Stimulated activated CD4-positive, alpha-beta T cell treated with anti-CD3 and anti-CD28 coated beads, Interleukin-15, amount 100 ng/mL, for 1 hour (primary cell): ENCODE data around the gene PALMD.

ENCODE experiments used
- DNase-seq, 2 donors: peaks; one replicate each; pipeline ENCODE4 v3.0.0-alpha.2; 2020; ENCODE audit warnings: low read depth in 1 of 2, low spot score in 1 of 2

Gene PALMD

DNA sequence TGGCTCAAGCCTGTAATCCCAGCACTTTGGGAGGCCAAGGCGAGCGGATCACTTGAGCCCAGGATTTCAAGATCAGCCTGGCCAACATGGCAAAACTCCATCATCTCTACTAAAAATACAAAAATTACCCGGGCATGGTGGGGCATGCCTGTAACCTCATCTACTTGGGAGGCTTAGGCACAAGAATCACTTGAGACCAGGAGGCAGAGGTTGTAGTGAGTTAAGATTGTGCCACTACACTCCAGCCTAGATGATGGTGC is 12.0 kb downstream of the PALMD start:
- DNase-seq = no peak

DNA sequence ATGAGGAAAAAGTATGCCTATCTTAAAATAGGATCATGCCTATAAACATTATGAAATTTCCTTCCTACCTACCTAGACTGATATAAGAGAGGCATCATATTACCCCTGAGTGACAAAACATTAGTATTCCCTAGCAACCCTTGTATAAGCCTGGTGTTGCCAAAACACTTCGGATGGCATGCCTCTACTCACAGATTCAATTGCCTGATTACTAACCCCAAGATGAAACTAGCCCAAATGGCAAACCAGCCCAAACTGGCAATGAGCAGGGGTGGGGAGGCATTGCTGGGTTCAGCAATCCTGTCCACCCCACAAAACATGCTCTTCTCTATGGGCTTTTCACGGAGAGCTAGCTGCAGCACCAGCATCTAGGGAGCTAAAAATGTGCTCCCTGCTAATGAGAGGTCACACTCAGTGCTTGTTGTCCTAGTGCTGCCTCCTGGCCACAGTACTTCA is 13.9 kb downstream of the PALMD start:
- DNase-seq = no peak

DNA sequence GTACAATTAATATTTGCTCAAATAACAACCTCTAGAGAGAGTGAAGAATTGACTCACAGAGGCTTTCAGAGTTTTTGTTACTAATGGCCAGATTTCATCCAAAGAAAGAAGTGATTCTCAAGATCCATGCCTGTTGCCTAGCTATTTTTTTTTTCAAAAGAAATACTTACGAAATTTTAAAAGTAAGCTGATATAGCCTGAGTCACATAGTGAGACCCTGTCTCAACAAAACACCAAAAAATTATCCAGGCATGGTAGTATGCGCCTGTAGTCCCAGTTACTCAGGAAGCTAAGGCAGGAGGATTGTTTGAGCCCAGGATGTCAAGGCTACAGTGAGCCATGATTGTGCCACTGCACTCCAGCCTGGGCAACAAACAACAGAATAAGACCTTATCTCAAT is 14.6 kb downstream of the PALMD start:
- DNase-seq = no peak

DNA sequence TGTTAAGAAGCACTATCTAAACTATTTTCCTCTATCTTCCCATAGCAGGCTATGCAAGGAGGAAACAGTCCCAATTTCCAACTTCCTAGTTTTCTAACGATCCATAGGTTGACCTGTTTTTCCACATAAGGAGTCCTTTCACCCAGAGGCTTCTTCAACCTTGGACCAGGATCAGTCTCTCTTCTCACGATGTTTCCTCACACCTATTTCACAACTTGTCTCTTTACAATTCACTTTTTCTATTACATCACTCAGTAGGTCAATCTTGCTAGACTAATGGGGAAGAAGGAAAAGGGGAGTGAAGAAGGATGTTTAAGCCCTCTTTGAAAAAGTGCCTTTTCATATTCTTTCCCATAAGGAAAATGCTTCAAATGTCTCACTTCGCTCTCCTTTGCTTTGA is 15.9 kb downstream of the PALMD start:
- no peak for DNase-seq

DNA sequence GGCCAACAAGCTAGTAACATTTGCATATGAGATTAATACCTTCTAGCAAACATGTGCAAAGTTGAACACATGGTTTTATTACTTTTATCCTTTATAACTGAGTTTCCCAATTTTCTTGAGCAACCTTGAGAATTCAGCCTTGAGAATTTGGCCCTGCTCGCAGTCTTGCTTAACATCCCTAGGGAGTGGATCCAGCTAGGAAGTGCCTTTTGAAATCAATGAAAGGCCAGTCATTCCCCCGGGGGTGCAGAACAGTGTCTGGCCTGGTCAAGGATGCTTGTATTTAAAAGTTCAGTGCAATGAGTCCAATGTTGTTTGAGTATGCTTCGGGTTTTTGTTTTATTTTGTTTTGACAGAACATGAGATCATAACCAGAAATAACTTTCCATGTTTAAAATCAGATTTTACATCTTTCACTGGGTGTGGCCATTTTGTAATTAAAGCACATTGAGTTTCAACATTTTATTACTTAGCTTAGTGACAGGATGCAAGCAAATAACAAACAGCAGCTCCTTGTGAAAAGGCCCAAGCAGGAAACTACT is 16.7 kb downstream of the PALMD start:
- no peak for DNase-seq

DNA sequence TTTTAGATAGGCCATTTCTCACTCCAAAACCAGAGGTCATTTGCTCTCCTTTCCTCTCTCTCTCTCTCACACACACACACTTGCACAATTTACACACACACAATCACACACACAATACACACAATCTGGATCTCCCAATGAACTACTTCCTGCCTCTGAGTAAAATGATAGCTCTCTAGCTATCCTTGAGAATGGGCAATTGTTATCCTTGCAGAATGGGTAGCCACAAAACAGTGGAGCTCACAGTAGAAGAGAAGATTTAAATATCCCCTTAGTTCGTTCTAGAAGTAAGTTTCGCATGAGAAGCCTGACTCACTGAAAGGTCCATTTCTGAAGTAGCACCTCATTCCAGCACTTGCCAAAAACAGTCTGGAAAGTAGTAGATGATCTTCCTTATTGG is 17.6 kb downstream of the PALMD start:
- DNase-seq = no peak

DNA sequence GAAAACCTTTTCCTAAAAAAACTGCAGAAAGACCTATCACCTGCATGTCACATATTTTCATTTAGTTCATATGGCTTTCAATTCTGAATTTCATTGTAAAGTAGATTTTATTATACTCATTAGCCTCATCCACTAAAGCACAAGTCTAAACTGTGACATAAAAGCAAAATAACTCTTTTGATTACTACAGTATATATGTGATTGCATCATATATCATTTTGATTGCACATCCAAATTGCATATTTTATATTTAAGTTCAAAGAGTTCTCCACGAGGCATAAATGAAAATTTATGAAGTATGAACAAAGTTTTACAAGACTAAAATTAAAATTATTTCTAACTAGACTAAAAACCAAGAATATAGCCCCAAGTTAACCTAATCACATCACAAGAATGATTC is 19.3 kb downstream of the PALMD start:
- no peak for DNase-seq

DNA sequence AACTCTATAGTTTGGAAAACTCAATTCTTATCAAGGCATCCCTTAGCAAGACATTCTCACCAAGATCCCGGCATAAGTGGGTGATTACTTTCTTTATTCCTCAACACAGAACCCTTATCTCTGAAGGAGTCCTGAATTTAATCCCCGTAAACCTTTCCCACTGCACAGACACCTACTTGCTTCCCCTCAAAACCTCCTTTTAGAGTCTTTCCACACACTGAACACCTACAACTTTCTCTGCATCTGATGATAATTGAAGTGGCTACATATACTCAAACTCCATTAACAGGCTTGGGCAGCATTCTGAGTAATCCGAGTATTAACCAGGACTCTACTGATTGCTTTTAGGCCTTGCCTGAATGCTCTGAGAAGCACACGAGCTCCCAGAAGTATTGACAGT is 23.5 kb downstream of the PALMD start:
- no peak for DNase-seq

DNA sequence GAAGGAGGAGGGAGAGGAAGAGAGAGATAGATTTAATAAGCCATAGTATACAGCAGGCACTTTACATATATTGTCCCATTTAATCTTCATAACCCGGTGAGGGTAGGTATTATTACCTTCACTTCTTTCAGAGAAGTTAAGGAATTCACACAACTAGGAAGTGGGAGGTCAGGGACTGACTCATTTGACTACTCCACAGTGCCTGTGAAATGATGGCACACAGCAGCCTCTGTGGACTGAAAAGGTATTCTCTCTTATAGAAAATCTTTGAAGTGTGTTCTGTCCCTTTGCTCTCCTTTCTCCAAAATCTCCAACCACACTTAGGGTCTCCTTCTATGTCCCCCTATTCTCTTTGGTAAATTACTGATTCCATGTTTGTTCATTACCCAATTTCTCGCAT is 23.9 kb downstream of the PALMD start:
- DNase-seq = no peak

DNA sequence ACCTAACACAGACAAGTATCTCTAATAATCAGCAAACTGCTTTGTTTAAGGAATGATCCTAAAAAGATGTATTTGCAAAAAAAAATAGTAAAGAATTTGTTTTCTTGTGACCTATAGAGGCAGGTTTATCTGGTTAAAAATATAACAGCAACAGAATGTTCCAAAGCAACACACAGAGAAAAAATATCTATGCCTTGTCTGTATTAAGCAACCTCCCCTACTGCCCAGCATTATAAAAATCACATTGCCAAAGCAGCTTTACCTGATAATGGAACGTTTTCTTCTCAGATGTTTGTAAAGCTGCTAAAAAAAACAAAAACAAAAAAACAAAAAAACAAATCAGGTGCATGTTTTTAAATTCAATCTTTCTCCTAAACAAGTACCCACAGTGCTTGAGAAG is 24.7 kb downstream of the PALMD start:
- DNase-seq = no peak

DNA sequence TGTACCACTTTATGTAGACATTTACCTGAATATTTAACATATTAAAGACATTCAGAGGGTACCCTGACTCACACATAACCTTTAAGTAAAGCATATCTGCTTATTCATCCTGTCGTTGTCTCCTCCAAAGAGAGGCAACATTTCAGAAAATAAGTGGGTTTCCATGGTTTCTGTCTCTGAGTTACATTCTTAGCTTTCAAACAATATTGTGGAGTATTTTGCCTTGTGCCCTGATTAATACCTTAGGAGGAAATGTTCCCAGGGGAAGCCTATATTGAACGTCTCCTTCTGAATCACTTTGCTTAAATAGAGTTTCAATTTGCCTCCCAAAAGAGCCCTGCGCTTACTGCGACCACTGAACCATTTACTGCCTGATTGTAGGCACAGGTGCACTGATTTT is 26.1 kb downstream of the PALMD start:
- no peak for DNase-seq

DNA sequence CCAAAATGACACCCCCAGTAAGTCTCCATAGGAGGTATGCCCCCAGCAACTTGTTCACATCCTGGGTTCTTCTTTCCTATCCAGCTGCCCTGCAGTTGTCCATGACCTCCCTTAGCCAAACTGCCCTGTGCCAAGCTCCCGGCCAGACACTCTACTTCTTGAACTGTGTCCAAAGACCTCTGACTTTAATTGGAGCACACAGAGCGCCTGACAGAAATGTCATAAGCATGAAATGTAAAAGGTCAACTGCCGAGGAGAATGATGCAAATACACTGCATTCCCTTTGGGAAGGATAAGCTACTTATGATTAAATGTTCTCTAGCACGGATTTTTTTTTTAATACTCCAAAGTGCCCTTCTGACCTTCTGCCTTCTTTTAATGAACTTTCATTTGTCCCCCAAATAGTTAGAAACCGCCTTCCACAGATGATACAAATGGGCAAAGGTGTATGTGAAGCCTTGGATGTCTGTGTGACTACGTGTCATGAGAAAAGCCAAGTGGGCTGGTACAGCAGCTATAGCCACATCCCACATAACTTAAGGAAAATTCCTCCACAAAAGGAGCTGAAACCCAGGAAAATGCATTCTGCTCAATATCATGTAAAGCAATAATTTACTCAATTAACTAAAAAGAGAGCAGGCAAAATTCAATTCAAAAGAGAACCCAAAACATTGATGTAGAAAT is 26.8 kb downstream of the PALMD start:
- no peak for DNase-seq

DNA sequence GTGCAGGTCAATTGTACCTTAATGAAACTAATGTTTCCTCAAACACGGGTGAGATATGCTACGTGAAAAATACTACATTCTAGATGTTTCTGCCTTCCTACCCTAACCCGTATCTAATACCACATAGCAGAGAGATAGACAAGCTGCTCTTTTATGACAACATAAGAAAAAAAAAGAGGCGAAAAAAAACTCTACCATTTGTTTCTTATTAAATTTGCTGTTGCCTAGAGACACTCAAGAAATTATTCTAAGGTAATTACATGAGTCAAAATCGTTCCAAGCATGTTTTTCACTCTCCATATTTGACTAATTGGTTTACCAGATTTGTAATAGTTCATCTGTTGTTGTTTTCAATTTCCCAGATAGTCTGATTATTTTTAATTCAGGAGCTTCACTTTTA is 27.4 kb downstream of the PALMD start:
- DNase-seq = no peak

DNA sequence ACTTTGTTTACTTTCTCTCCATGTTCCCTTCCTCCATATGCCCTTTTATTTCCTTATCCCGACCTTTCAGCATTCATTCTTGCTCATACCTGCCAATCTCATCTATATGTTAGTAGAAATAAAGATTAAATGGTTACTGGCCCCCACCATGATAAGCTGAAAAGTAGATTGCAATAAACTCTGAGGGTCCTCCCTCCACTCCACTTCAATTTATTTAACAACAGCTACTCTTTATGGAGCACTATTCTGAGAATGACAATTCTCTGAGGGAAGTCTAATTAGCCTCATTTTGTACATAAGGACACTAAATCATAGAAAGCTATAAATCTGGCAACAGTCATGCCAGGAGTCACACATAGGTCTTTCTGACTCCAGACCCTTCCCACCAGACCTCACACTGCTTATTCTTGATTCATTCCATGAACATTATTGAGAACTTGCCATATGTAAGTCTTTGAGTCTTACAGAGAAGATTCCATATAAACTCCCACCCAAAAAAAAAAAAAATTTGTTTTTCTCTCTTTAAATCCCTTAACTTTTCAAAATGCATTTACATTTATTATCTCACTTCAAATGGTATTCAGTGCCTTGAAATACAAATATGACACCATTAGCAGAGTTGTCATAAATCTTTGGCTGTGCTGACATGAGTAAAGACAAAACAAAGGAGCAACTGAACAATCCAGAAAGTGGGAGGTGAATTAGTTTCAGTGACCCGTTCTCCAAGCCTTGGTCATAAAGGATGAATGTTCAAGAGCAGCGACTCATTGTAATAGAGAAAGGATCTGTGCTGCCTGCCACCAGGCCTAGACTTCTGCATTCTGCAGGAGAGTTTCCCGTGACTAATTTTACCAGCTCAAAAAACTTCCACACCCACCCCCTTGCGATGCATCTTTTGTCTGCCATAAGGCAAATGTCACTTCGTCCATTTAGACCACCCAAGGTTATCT is 28.5 kb downstream of the PALMD start:
- no peak for DNase-seq

DNA sequence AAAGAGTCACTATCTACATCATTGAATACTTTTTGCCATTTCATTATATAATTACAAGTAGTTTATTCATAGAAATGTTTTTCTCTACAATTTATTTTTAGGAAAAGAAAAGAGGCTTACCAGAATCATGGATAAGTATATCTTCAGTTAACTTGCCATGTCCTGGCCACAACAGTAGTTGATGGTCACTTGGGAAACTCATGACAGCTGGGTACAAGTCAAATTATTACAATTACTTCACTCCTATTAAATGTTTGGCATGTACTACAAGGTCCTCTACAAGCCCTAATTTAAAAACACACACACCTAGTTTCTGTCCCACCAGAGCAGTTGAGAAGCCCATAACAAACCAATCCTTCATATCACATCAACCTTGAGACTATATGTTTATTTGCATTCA is 29.4 kb downstream of the PALMD start:
- no peak for DNase-seq

DNA sequence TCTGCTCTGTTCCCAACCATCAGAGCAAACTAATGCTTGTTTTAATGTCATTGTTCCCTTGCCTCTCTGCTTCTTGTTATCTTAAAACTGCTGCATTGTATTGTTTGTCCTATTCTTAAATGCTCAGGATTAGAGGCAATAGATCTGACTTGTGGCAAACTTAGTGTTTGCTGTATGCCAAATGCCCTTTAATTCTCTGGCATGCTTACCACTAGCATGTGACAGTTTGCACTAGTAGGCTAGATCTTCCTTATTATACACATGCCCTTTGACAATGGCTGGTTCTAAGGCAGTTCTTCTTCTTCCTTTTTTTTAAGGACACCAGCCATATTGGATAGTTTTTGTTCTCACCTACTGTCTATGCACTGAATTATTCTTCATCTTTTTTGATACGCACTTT is 30.1 kb downstream of the PALMD start:
- DNase-seq = no peak

DNA sequence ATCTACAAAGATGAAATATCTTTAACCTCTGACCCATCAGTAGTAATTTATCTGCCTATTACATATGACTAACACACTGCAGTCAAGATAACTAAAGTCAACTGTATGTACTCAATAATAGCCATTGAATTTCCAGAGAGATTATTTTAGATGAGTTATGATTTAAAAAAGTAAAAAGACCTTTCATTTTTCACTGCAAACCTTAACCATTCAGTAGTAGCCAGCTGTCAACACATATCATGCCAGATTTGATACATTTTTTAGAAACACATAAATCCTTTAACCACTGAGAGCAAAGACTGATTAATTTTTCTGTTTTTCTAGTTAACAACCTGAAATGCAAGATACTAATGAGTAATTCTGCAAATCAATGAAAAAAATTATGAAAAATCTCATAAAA is 31.0 kb downstream of the PALMD start:
- DNase-seq = no peak

DNA sequence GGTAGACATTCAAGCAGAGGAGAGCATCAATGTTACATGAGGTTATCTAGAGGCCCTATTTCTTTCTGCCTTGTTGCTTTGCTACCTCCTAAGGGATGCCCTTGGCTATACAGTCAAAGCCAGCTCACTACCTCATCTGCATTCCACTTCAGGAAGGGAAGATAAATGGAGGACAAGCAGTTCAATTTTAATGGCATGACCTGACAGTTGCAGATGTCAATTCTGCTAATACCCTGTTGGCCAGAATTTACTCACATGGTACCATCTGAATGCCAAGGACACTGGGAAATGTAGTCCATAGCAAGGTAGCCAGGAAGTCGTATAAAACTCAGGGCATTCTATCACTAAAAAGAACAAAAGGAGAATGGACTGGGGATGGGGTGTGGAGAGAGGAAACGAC is 31.5 kb downstream of the PALMD start:
- DNase-seq = no peak

DNA sequence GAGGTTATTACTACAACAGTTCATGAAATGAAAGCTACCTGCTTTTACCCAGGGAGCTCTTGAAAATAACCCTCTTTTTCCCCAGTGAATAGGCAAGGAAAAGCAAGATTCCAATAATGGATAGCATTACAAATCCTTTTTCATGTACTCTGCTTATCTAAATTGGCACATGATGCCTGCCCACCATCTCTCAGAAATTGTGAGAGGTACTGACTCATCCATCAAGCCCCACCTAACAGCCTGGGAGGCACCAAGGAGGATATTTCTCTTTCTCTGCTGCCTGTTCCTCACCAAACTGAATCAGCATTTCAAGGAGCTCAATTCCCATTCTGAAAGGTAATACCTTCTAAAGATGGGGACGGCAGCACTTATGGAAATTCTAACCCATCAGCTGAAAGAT is 34.4 kb downstream of the PALMD start:
- DNase-seq = no peak

DNA sequence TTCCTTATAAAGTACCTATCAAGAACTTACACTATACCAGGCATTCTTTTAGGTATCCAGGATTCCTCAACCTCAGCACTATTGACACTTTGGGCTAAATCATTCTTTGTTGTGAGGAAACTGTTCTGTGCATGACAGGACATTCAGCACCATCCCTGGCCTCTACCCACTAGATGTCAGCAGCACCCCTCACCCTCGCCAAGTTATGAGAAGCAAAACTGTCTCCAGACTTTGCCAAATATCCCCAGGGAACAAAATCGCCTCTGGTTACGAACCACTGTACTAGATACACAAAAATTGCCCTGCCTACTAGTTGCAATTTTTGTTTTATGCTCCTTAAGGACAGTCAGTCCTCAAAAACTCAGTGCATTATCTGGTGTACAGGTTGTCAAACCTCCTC is 35.7 kb downstream of the PALMD start:
- no peak for DNase-seq

DNA sequence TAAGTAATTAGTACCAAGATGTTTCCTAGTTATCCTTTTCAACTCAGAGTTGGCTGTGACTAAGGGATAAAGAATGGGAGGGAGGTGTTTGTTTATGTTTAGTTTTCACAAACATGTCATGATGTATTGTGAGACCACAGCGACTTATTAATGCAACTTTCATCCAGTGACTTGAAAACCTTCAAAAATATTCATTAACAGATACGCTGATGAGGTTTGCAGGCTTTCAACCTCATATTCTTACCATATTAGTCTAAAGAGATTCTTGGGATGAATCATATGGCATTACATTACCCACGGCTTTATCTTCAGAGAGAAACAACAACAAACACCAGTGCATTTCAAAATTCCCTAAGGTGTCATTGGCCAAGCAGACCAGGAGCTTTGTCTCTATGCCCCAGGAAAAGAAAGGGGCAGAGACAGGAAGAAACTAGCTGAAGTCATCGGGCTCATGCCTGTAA is 36.4 kb downstream of the PALMD start:
- DNase-seq = no peak

DNA sequence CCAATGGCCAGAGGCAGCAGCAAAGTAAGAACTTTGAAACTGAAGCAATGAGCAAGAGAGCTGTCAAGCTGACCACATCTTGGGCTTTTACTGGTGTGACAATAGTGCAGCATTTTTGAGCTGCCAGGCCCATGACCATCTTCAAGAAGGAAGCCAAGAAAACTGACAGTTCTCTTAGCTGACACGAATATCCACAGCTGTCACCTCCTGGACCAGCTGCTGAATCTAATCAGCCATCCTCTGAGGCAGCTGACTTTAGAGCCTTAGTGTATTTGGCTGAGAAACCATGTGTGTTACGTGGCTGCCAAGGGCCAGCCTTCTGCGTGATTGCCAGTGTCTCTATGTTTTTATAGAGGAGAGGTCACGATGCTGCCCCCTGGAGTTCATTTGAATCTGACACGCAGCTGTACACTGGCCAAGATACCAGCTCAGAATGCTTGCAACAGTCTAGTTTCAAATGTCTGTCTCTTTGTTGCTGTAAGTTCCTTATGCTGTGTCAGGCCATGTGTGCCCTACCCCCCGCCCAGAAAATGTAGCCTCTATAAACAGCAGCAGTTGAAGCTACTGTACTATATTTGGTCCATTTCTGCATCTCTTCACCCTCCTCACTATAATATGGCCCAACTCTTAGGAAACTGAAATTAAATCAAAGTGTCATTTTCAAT is 39.7 kb downstream of the PALMD start:
- DNase-seq = peak in 1 of 2 donors; percentile 9
